ENCODE measurements around the gene NEUROG3. TPM values are rescaled to one million over a fixed set of nuclear protein-coding genes. Genes with fewer than 3 reads are reported as not detected.

NEUROG3 gene
- total RNA-seq, 1 donor from 2014 or later: not detected

DNA sequence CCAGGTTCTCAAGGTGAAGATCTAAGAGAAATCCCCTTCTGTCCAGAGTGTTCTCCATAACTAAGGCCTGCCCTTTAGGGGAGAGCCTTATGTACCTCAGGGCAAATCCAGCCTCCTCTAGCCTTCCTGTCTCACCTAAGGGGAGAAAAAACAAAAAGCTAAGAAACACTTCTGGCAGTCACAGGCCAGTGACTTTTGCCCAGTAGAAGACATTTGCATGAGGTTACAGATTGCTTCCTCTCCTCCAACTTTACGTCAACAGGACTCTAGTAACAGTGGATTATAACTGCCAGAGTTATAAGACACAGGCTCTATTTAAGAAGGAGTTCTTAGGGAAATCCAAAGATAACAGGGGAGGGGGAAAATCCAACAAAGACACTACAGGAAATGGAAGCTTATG is 40.9 kb upstream of the NEUROG3 start:
- no peaks in the 10 kb centered on the region for H3K27me3 Mint-ChIP-seq (ENCODE audit: unreplicated experiment)
- no peak for DNase-seq (ENCODE audit: low spot score)
- H3K27ac Mint-ChIP-seq (ENCODE audit: unreplicated experiment): no peak overlapping the region
- no peaks in the 10 kb centered on the region for H3K9me3 Mint-ChIP-seq (ENCODE audit: unreplicated experiment)
- peaks cover 2% of the 10 kb centered on the region for H3K4me1 Mint-ChIP-seq (ENCODE audit: unreplicated experiment)
- no peak overlapping the region for H3K4me3 Mint-ChIP-seq (ENCODE audit: unreplicated experiment)
- TF ChIP-seq, protein P1, sequence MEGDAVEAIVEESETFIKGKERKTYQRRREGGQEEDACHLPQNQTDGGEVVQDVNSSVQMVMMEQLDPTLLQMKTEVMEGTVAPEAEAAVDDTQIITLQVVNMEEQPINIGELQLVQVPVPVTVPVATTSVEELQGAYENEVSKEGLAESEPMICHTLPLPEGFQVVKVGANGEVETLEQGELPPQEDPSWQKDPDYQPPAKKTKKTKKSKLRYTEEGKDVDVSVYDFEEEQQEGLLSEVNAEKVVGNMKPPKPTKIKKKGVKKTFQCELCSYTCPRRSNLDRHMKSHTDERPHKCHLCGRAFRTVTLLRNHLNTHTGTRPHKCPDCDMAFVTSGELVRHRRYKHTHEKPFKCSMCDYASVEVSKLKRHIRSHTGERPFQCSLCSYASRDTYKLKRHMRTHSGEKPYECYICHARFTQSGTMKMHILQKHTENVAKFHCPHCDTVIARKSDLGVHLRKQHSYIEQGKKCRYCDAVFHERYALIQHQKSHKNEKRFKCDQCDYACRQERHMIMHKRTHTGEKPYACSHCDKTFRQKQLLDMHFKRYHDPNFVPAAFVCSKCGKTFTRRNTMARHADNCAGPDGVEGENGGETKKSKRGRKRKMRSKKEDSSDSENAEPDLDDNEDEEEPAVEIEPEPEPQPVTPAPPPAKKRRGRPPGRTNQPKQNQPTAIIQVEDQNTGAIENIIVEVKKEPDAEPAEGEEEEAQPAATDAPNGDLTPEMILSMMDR (IDR thresholded peaks at IDR 0.05; ENCODE audit: unreplicated experiment): no peak
- peaks cover 15% of the 10 kb centered on the region for H3K36me3 Mint-ChIP-seq (ENCODE audit: low read depth, unreplicated experiment)

DNA sequence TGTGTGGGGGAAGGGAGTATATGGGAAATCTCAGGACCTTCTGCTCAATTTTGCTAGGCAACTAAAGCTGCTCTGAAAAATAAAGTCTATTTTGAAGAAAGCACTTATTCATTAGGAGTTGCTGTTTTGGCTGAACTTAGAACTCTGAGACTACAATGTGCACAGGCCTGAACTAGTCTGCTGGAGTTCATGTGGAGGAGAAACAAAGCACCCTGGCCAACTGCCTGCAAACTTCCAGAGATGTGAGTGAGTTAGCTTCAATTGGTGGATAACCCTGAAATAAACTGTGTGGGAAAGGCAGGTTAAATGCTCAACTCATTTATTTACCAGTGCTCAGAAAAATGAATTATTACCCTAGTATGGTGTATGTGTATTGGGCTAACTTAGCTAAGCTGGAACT is 39.5 kb upstream of the NEUROG3 start:
- Mint-ChIP-seq H3K27me3 (ENCODE audit: unreplicated experiment) (no peaks in the 10 kb centered on the region), H3K9me3 (ENCODE audit: unreplicated experiment) (no peaks in the 10 kb centered on the region), H3K4me1 (ENCODE audit: unreplicated experiment) (peaks cover under 1% of the 10 kb centered on the region), H3K4me3 (ENCODE audit: unreplicated experiment) (no peak overlapping the region), H3K36me3 (ENCODE audit: low read depth, unreplicated experiment) (peaks cover 11% of the 10 kb centered on the region), H3K27ac (ENCODE audit: unreplicated experiment) (no peak overlapping the region)
- TF ChIP-seq, protein P1 (IDR thresholded peaks at IDR 0.05; ENCODE audit: unreplicated experiment): no peak
- no peak for DNase-seq (ENCODE audit: low spot score)

DNA sequence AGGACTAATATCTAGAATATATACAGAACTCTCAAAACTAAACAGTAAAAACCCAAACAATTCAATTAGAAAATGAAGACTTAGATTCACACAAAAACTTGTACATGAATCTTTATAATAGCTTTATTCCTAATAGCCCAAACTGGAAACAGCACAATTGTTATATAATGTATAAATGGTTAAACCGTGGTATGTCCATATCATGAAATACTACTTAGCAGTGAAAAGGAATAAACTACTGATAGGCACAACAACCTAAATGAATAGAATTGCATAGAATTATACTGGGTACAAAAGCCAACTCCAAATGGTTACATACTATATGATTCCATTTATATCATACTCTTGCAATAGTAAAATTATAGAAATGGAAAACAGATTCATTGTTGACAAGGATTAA is 35.9 kb upstream of the NEUROG3 start:
- Mint-ChIP-seq H3K4me1 (ENCODE audit: unreplicated experiment) (peaks cover 4% of the 10 kb centered on the region), H3K4me3 (ENCODE audit: unreplicated experiment) (no peak overlapping the region), H3K27me3 (ENCODE audit: unreplicated experiment) (peaks cover 2% of the 10 kb centered on the region), H3K36me3 (ENCODE audit: low read depth, unreplicated experiment) (peaks cover 6% of the 10 kb centered on the region), H3K9me3 (ENCODE audit: unreplicated experiment) (no peaks in the 10 kb centered on the region), H3K27ac (ENCODE audit: unreplicated experiment) (no peak overlapping the region)
- DNase-seq (ENCODE audit: low spot score): no peak
- TF ChIP-seq, protein P1 (IDR thresholded peaks at IDR 0.05; ENCODE audit: unreplicated experiment): no peak

DNA sequence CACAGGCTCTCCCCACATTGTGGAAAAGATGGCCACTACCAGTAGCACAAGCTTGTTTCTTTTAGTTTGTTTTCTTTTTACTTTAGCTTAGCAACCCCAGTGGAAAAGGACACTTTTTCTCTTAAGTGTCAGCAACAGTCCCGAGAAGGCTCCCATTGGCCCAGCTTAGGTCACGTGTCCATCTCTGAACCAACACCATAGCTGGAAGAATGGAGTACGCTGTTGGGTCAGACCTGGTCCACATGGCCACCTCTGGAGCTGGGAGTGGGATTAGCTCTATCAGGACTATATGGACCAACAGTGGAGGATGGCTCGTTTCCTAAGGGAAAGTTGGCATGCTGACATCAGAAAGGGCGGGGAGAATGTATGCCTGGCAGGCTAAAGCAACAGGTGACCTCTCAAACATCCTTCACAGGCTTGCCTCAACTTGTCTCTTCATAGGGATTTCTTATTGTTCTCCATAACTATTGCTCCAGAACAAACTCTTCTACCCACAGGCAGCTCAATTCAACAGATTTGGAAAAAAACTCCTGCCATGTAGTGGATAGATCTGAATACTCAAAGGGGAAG is 27.6 kb upstream of the NEUROG3 start:
- H3K4me3 Mint-ChIP-seq (ENCODE audit: unreplicated experiment): no peak overlapping the region
- H3K4me1 Mint-ChIP-seq (ENCODE audit: unreplicated experiment): peaks cover 6% of the 10 kb centered on the region
- no peaks in the 10 kb centered on the region for H3K9me3 Mint-ChIP-seq (ENCODE audit: unreplicated experiment)
- no peak for DNase-seq (ENCODE audit: low spot score)
- TF ChIP-seq, protein P1 (IDR thresholded peaks at IDR 0.05; ENCODE audit: unreplicated experiment): no peak
- peaks cover 3% of the 10 kb centered on the region for H3K27me3 Mint-ChIP-seq (ENCODE audit: unreplicated experiment)
- H3K27ac Mint-ChIP-seq (ENCODE audit: unreplicated experiment): no peak overlapping the region
- H3K36me3 Mint-ChIP-seq (ENCODE audit: low read depth, unreplicated experiment): peaks cover 4% of the 10 kb centered on the region

DNA sequence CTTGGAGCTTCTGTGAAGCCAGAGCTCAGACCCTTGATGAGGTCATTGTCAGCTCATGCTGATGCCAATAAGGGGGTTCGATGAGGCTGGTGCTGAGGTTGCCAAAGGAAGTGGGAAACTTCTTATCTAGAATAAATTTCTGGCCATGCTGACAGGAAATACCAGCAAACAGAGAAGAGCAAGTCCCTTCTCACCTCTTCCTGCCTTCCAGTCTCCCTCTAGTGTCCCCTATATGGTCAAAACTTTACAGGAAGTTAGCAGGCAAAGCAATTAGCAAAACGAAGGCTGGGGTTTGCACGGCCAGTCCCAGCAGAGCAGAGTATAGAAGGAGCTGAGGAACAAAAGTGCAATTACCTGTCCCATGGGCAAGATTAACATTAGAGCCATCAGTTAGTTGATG is 15.1 kb upstream of the NEUROG3 start:
- Mint-ChIP-seq H3K27me3 (ENCODE audit: unreplicated experiment) (peaks cover 5% of the 10 kb centered on the region), H3K9me3 (ENCODE audit: unreplicated experiment) (no peaks in the 10 kb centered on the region), H3K36me3 (ENCODE audit: low read depth, unreplicated experiment) (no peaks in the 10 kb centered on the region), H3K27ac (ENCODE audit: unreplicated experiment) (no peak overlapping the region), H3K4me1 (ENCODE audit: unreplicated experiment) (peaks cover 10% of the 10 kb centered on the region), H3K4me3 (ENCODE audit: unreplicated experiment) (no peak overlapping the region)
- DNase-seq (ENCODE audit: low spot score): no peak
- TF ChIP-seq, protein P1 (IDR thresholded peaks at IDR 0.05; ENCODE audit: unreplicated experiment): no peak

All from endothelial cell (in vitro differentiated cells).